ENCODE results near the gene SPTBN5.

SPTBN5 gene

GRCh38 chr15:41893422-41894250 is at the start of gene SPTBN5:
TSS of gene SPTBN5 (minus strand) at chr15:41894053. CDS start at chr15:41893497, 556 bp downstream.
- no peak for DNase-seq

GRCh38 chr15:41942886-41943285 is 49.0 kb upstream of the SPTBN5 start:
- no peak for DNase-seq

GRCh38 chr15:41941644-41942415 is 48.0 kb upstream of the SPTBN5 start:
- DNase-seq, result no peak

GRCh38 chr15:41940441-41940857 is 46.6 kb upstream of the SPTBN5 start:
- peak; percentile 57 for DNase-seq

- no peak for DNase-seq
Observed at GRCh38 chr15:41939986-41940385, 46.1 kb upstream of the SPTBN5 start.

- no peak for DNase-seq
Observed at GRCh38 chr15:41937568-41937923, 43.7 kb upstream of the SPTBN5 start.

- DNase-seq, result no peak
Observed at GRCh38 chr15:41936649-41937567, 43.1 kb upstream of the SPTBN5 start.

- no peak for DNase-seq
Observed at GRCh38 chr15:41936155-41936554, 42.3 kb upstream of the SPTBN5 start.

- no peak for DNase-seq
Observed at GRCh38 chr15:41935566-41936020, 41.7 kb upstream of the SPTBN5 start.

- no peak for DNase-seq
Observed at GRCh38 chr15:41934843-41935242, 41.0 kb upstream of the SPTBN5 start.

GRCh38 chr15:41933771-41934170 is 39.9 kb upstream of the SPTBN5 start:
- no peak for DNase-seq

GRCh38 chr15:41933326-41933725 is 39.5 kb upstream of the SPTBN5 start:
- no peak for DNase-seq

- DNase-seq, result no peak
Observed at GRCh38 chr15:41932511-41933289, 38.8 kb upstream of the SPTBN5 start.

- no peak for DNase-seq
Observed at GRCh38 chr15:41932101-41932500, 38.2 kb upstream of the SPTBN5 start.

GRCh38 chr15:41930867-41931222 is 37.0 kb upstream of the SPTBN5 start:
- no peak for DNase-seq

- DNase-seq, result peak; percentile 52
Observed at GRCh38 chr15:41930221-41930866, 36.5 kb upstream of the SPTBN5 start.

- DNase-seq, result no peak
Observed at GRCh38 chr15:41928637-41929620, 35.1 kb upstream of the SPTBN5 start.

GRCh38 chr15:41928100-41928499 is 34.2 kb upstream of the SPTBN5 start:
- DNase-seq, result no peak

GRCh38 chr15:41927536-41927935 is 33.7 kb upstream of the SPTBN5 start:
- DNase-seq, result no peak

Data from left hindlimb (tissue), 1 donor.